ENCODE data around the gene CXXC5. TPM values are rescaled to one million over a fixed set of nuclear protein-coding genes. Genes with fewer than 3 reads are reported as not detected.
A peak's percentile ranks its signal among the peaks of the same experiment; 100 is the strongest.

The CXXC5 gene
- total and polyA plus RNA-seq, 9 of the 15 experiments (the other 6 are each of a cell fraction or from before 2014, with no cell fraction given), result 1.9 to 123 (median 45.8) TPM

DNA sequence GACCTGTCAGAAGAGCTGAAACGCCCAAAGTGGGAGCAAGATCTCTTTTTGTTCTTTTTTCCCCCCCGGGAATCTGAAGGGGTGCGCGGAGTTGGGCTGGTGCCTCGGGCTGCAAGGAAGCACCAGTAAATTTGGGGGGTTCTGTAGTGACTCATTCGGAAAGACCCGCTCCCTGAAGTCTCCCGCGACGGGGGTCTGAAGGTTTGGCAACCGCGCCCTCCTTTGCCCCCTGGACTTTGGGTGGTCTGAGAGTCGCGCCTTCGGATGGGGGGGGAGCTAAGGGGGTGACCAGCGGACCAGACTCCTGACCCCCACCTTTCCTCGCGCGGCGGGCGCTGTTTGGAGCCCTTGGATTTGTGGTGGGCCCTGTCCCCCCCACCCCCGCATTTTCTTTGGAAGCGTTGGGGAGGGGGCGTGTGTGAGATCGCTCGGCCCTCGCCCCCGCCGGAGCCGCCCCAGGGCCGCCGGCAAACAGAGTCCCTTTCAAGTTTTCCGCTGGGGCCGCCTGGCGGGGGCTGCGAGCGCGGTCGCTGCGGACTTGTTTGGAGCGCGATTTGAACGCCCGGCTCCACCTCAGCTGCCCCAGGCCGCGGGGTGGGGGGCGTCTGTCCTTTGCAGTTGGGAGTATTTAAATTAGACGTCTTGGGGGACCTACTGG, 2.0 kb downstream of the CXXC5 start (continued):
- TF ChIP-seq ZNF3 (CRISPR knock-in tag; IDR thresholded peaks at IDR 0.05), result no peak
- peak; percentile 94; the same call in 1 of the 2 replicates for TF ChIP-seq ZBTB7A (IDR thresholded peaks at IDR 0.05; ENCODE audit: borderline replicate concordance, control insufficient read depth, low read depth, low read length)
- TF ChIP-seq CTBP1 (IDR thresholded peaks at IDR 0.05; ENCODE audit: borderline replicate concordance), result no peak
- TF ChIP-seq CCNT2 (IDR thresholded peaks at IDR 0.05; ENCODE audit: borderline replicate concordance, extremely low read depth, insufficient read length, low read depth, low read length), result peak; percentile 64
- TF ChIP-seq HNRNPK (IDR thresholded peaks at IDR 0.05; ENCODE audit: low read depth, low read length, poor library complexity, severe bottlenecking), result no peak
- no peak for TF ChIP-seq SRSF1 (IDR thresholded peaks at IDR 0.05; ENCODE audit: low read depth, low read length)
- TF ChIP-seq ZNF644 (tag; IDR thresholded peaks at IDR 0.05; ENCODE audit: low read depth), result no peak
- no peak for TF ChIP-seq ZNF551 (CRISPR knock-in tag; IDR thresholded peaks at IDR 0.05)
- no peak for TF ChIP-seq ZKSCAN1 (IDR thresholded peaks at IDR 0.05; ENCODE audit: low read depth, low read length)
- 0 out of 2 replicates have a peak, but pooled peaks have one; percentile 12 for TF ChIP-seq PML (IDR thresholded peaks at IDR 0.05; ENCODE audit: low read length)
- TF ChIP-seq, protein P1, sequence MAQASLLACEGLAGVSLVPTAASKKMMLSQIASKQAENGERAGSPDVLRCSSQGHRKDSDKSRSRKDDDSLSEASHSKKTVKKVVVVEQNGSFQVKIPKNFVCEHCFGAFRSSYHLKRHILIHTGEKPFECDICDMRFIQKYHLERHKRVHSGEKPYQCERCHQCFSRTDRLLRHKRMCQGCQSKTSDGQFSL (CRISPR knock-in tag; IDR thresholded peaks at IDR 0.05), result peak; percentile 85
- TF ChIP-seq, protein P1 (tag; IDR thresholded peaks at IDR 0.05), result no peak
- TF ChIP-seq, protein P2, sequence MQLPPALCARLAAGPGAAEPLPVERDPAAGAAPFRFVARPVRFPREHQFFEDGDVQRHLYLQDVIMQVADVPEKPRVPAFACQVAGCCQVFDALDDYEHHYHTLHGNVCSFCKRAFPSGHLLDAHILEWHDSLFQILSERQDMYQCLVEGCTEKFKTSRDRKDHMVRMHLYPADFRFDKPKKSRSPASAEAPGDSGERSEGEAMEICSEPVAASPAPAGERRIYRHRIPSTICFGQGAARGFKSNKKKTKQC (CRISPR knock-in tag; IDR thresholded peaks at IDR 0.05), result 0 out of 2 replicates have a peak, but pooled peaks have one; percentile 45
- TF ChIP-seq, protein P3, sequence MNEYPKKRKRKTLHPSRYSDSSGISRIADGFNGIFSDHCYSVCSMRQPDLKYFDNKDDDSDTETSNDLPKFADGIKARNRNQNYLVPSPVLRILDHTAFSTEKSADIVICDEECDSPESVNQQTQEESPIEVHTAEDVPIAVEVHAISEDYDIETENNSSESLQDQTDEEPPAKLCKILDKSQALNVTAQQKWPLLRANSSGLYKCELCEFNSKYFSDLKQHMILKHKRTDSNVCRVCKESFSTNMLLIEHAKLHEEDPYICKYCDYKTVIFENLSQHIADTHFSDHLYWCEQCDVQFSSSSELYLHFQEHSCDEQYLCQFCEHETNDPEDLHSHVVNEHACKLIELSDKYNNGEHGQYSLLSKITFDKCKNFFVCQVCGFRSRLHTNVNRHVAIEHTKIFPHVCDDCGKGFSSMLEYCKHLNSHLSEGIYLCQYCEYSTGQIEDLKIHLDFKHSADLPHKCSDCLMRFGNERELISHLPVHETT (CRISPR knock-in tag; conservative IDR thresholded peaks at IDR 0.05 in 1 of 2, IDR thresholded peaks at IDR 0.05 in 1 of 2), result no peak
- TF ChIP-seq RAD21 (CRISPR knock-in tag; conservative IDR thresholded peaks at IDR 0.05 in 1 of 2, IDR thresholded peaks at IDR 0.05 in 1 of 2), result peak; percentile 27 to 38; a peak in 3 of 4 replicates
- TF ChIP-seq ZFP36 (IDR thresholded peaks at IDR 0.05; ENCODE audit: low read depth, low read length, partially characterized antibody), result no peak
- TF ChIP-seq ZNF445 (CRISPR knock-in tag; IDR thresholded peaks at IDR 0.05; ENCODE audit: low read depth), result no peak
- TF ChIP-seq RBM34 (IDR thresholded peaks at IDR 0.05; ENCODE audit: borderline replicate concordance, insufficient read depth, low read length), result no peak
- TF ChIP-seq, protein P4, sequence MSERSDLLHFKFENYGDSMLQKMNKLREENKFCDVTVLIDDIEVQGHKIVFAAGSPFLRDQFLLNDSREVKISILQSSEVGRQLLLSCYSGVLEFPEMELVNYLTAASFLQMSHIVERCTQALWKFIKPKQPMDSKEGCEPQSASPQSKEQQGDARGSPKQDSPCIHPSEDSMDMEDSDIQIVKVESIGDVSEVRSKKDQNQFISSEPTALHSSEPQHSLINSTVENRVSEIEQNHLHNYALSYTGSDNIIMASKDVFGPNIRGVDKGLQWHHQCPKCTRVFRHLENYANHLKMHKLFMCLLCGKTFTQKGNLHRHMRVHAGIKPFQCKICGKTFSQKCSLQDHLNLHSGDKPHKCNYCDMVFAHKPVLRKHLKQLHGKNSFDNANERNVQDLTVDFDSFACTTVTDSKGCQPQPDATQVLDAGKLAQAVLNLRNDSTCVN (CRISPR knock-in tag; IDR thresholded peaks at IDR 0.05), result no peak
- TF ChIP-seq HMGN3 (IDR thresholded peaks at IDR 0.05; ENCODE audit: borderline replicate concordance, extremely low read depth, insufficient read length, low read depth, low read length), result peak; percentile 68
- peak; percentile 43 for TF ChIP-seq TAF1 (IDR thresholded peaks at IDR 0.05; ENCODE audit: control insufficient read depth, extremely low read depth, insufficient read depth, low read length, severe bottlenecking)
- no peak for TF ChIP-seq WHSC1 (IDR thresholded peaks at IDR 0.05; ENCODE audit: low read length)
- TF ChIP-seq CXXC5 (CRISPR knock-in tag; IDR thresholded peaks at IDR 0.05), result peak; percentile 43

Data from K562 (cell line).